PC-9 (cell line): ENCODE measurements around the gene CSF1R. TPM values are rescaled to one million over a fixed set of nuclear protein-coding genes. Genes with fewer than 3 reads are reported as not detected.
A peak's percentile ranks its signal among the peaks of the same experiment; 100 is the strongest.

ENCODE experiments used
- Bru-seq: library from RNA; stranded (reverse); fragments of 400-500 nt; gene quantifications from one replicate; lab custom pipeline; 2021; lab: Mats Ljungman, UMichigan
- BruChase-seq, 2 experiments: library from RNA; stranded (reverse); fragments of 400-500 nt; gene quantifications; one replicate each; lab custom pipeline; 2021; lab: Mats Ljungman, UMichigan
- BruUV-seq: library from RNA; stranded (reverse); fragments of 400-500 nt; replicated peaks from 2 replicates; lab custom pipeline; 2021; lab: Mats Ljungman, UMichigan
- CTCF ChIA-PET: fragments of 300-600 bp; sonication (Branson Sonifier 250); formaldehyde crosslinking; loops from one replicate; lab custom pipeline; 2022; ENCODE audit warnings: antibody characterized with exemption; lab: Charles Lee
- POLR2A ChIA-PET: fragments of 300-600 bp; sonication (Branson Sonifier 250); formaldehyde crosslinking; loops from one replicate; lab custom pipeline; 2022; ENCODE audit warnings: antibody characterized with exemption; ENCODE audit not compliant: unreplicated experiment; lab: Charles Lee
- DNase-seq, 2 experiments: peaks; one replicate each; pipeline versions ENCODE4 v3.0.0 to v3.0.0-alpha.2; 2015 to 2022; ENCODE audit warnings: mixed read lengths in 1 of 2
- H2AFZ ChIP-seq: fragments of 200-600 bp; sonication (generic); 2 replicates; pipeline ENCODE4 v1.8.1; 2017; ENCODE audit warnings: antibody characterized with exemption
- H3F3A ChIP-seq: fragments of 200-600 bp; sonication (generic); 2 replicates; pipeline ENCODE4 v1.8.1; 2017; ENCODE audit warnings: antibody characterized with exemption, mild to moderate bottlenecking, low read depth; ENCODE audit not compliant: insufficient read depth
- H3K27ac ChIP-seq: fragments of 200-600 bp; sonication (generic); 2 replicates; pipeline ENCODE4 v1.6.1; 2016; ENCODE audit warnings: mixed run types
- H3K27me3 ChIP-seq: fragments of 200-600 bp; sonication (generic); 2 replicates; pipeline ENCODE4 v1.6.1; 2016; ENCODE audit warnings: low read depth, mixed run types; ENCODE audit not compliant: insufficient read depth
- H3K36me3 ChIP-seq: fragments of 200-600 bp; sonication (generic); 2 replicates; pipeline ENCODE4 v1.6.1; 2016; ENCODE audit warnings: low read depth, mixed run types
- H3K4me1 ChIP-seq: fragments of 200-600 bp; sonication (generic); replicated peaks from 2 replicates; pipeline ENCODE4 v1.6.1; 2016; ENCODE audit warnings: mixed run types; ENCODE audit not compliant: insufficient read depth
- H3K4me2 ChIP-seq: fragments of 200-600 bp; sonication (generic); 2 replicates; pipeline ENCODE4 v1.6.1; 2017; ENCODE audit warnings: mixed run types
- H3K4me3 ChIP-seq: fragments of 200-600 bp; sonication (generic); 2 replicates; pipeline ENCODE4 v1.6.1; 2016; ENCODE audit warnings: mixed run types
- H3K79me2 ChIP-seq: fragments of 200-600 bp; sonication (generic); 2 replicates; pipeline ENCODE4 v1.6.1; 2017; ENCODE audit warnings: low read depth, mixed run types
- H3K9me2 ChIP-seq: fragments of 200-600 bp; sonication (generic); 2 replicates; pipeline ENCODE4 v1.8.1; 2017; ENCODE audit warnings: mild to moderate bottlenecking; ENCODE audit not compliant: insufficient read depth
- H3K9me3 ChIP-seq: fragments of 200-600 bp; sonication (generic); 2 replicates; pipeline ENCODE4 v1.8.1; 2016; ENCODE audit warnings: low read depth; ENCODE audit not compliant: insufficient read depth
- H4K20me1 ChIP-seq: fragments of 200-600 bp; sonication (generic); 2 replicates; pipeline ENCODE4 v1.8.1; 2017; ENCODE audit not compliant: insufficient read depth
- EZH2 ChIP-seq: fragments of 200-600 bp; sonication (generic); IDR thresholded peaks from 2 replicates; pipeline ENCODE4 v1.8.0; 2017; ENCODE audit warnings: antibody characterized with exemption, low read depth
- intact Hi-C: fragments of 100-400 bp; cut with micrococcal nuclease; formaldehyde crosslinking; loops from one replicate; pipeline ENCODE4 v1.10.0; 2022; ENCODE audit not compliant: unreplicated experiment
- long read RNA-seq: library from polyadenylated mRNA; stranded (forward); transcript quantifications from one replicate; pipeline ENCODE4 v2.0.0, GENCODE V29; 2022
- total RNA-seq: library from RNA; stranded (reverse); gene quantifications from 2 replicates; pipeline ENCODE4 v1.2.3, GENCODE V29; 2021
- TF ChIP-seq, protein P1 (sequence below): fragments of 200-600 bp; sonication (generic); conservative IDR thresholded peaks from 2 replicates; pipeline ENCODE4 v1.6.1; 2017; ENCODE audit warnings: mixed run types, antibody characterized with exemption, mild to moderate bottlenecking, moderate library complexity

Gene CSF1R
- total RNA-seq, result 0.72 and 0.95 TPM in 2 replicates
- Bru-seq, nascent RNA, result percentile 22 among the genes with signal in this experiment
- BruChase-seq, experiment 1, labeled RNA remaining after a 2-hour chase, result percentile 16 among the genes with signal in this experiment
- percentile 22 among the genes with signal in this experiment for BruChase-seq, experiment 2, labeled RNA remaining after a 6-hour chase
- long read RNA-seq, result 0 reads

GRCh38 chr5:150085950-150086715 lies at the start of gene CSF1R:
Gene CSF1R (minus strand): TSS chr5:150086554. CDS start chr5:150086427, 127 bp downstream.
- TF ChIP-seq EZH2, result no peak
- TF ChIP-seq, protein P1, sequence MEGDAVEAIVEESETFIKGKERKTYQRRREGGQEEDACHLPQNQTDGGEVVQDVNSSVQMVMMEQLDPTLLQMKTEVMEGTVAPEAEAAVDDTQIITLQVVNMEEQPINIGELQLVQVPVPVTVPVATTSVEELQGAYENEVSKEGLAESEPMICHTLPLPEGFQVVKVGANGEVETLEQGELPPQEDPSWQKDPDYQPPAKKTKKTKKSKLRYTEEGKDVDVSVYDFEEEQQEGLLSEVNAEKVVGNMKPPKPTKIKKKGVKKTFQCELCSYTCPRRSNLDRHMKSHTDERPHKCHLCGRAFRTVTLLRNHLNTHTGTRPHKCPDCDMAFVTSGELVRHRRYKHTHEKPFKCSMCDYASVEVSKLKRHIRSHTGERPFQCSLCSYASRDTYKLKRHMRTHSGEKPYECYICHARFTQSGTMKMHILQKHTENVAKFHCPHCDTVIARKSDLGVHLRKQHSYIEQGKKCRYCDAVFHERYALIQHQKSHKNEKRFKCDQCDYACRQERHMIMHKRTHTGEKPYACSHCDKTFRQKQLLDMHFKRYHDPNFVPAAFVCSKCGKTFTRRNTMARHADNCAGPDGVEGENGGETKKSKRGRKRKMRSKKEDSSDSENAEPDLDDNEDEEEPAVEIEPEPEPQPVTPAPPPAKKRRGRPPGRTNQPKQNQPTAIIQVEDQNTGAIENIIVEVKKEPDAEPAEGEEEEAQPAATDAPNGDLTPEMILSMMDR, result no peak
- H3K27ac ChIP-seq, result no peak within 1 kb of the TSS
- no peak within 1 kb of the TSS for H3K4me2 ChIP-seq
- POLR2A ChIA-PET, result no interaction called here
- no peaks in the 10 kb centered on the region for H3K4me1 ChIP-seq
- H3K9me3 ChIP-seq, result no peaks in the 10 kb centered on the region
- DNase-seq, result no peak
- H3K36me3 ChIP-seq, result no peaks in the 10 kb centered on the region
- peaks cover 4% of the 10 kb centered on the region; the same call in 1 of the 2 replicates for H3K9me2 ChIP-seq
- H3K27me3 ChIP-seq, result peaks cover 20% of the 10 kb centered on the region; the same call in 1 of the 2 replicates
- H3F3A ChIP-seq, result no peaks in the 10 kb centered on the region
- H3K4me3 ChIP-seq, result no peak within 1 kb of the TSS
- intact Hi-C loops, result no loop called here
- H3K79me2 ChIP-seq, result no peaks in the 10 kb centered on the region
- CTCF ChIA-PET, result no interaction called here
- BruUV-seq, result no TSS peak
- no peak within 1 kb of the TSS for H2AFZ ChIP-seq
- H4K20me1 ChIP-seq, result no peaks in the 10 kb centered on the region

DNA sequence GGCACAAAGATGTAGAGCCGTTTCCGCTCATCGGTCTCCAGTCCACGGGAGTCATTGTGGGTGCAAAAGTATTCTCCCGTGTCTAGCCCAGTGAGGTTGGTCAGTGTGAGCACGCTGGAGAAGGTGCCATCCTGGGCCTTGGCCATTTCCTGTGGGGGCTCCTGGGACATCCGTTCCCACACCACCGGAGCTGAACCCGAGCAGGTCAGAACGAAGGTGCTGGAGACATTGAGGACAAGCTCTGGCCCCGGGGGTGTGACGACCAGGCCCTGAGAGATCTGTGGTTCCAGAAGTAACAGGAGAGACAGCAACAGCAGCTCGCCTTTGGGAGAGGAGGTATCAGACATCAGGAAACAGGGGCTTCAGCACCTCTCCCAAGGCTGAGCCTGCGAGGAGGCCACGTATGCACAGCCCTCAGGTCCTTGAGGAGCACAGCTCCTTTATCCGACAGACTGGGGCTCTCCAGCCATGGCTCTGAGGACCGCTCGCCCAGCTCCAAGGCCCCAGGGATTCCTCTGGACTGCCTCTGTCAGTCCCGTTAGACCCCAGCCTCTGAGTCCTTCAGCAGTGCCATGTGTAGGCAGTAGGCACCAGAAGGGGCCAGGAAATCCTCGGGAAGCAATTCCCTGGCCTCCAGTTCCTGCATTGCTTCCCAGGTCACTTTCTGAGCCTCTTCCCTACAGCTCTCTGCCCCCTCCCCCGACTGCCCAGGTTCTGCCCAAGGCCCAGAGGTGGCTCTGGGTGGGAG lies 49.4 kb upstream of the CSF1R start:
- Histone ChIP-seq H3F3A (no peaks in the 10 kb centered on the region), H3K4me2 (no peak overlapping the region), H3K36me3 (no peaks in the 10 kb centered on the region), H4K20me1 (no peaks in the 10 kb centered on the region), H3K9me3 (no peaks in the 10 kb centered on the region), H2AFZ (no peak overlapping the region), H3K79me2 (no peaks in the 10 kb centered on the region), H3K27ac (no peak overlapping the region), H3K27me3 (no peaks in the 10 kb centered on the region; the same call in 1 of the 2 replicates), H3K9me2 (no peaks in the 10 kb centered on the region), H3K4me1 (no peaks in the 10 kb centered on the region), H3K4me3 (no peak overlapping the region)
- no TSS peak for BruUV-seq
- ChIA-PET CTCF (no interaction called here), POLR2A (no interaction called here)
- no peak for DNase-seq
- intact Hi-C loops, result no loop called here
- TF ChIP-seq EZH2, result no peak
- TF ChIP-seq, protein P1, result no peak

DNA sequence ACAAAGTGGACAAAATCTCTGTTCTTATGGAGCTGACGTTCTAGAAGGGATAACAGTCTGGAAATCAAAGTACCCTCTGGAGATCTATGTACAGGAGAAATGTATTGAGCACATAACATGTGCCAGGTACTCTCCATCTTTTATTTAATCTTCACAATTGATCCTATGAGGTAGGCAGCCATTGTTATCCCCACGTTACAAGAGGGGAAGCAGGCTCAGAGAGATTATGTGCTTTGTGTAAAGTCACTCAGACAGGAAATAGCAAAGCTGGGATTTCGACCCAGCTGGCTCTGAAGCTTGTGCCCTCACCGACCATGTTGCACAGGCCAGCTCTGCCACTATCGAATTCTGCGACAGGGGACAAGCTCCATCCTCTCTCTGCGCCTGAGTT lies 47.8 kb upstream of the CSF1R start:
- H2AFZ ChIP-seq, result no peak overlapping the region
- TF ChIP-seq, protein P1, result no peak
- no peak for TF ChIP-seq EZH2
- no peaks in the 10 kb centered on the region for H4K20me1 ChIP-seq
- H3K9me2 ChIP-seq, result no peaks in the 10 kb centered on the region
- no peaks in the 10 kb centered on the region for H3K4me1 ChIP-seq
- H3K4me3 ChIP-seq, result no peak overlapping the region
- H3F3A ChIP-seq, result no peaks in the 10 kb centered on the region
- ChIA-PET POLR2A (interaction anchor here (0.7 kb wide), 1 partner anchor 112 kb away, joined by 5 read pairs; no protein-coding TSS in a partner anchor), CTCF (no interaction called here)
- no peak overlapping the region for H3K4me2 ChIP-seq
- no peaks in the 10 kb centered on the region for H3K9me3 ChIP-seq
- H3K27me3 ChIP-seq, result no peaks in the 10 kb centered on the region; the same call in 1 of the 2 replicates
- intact Hi-C loops, result loop anchor here (5.0 kb wide), 1 partner anchor 82 kb away; no protein-coding TSS in a partner anchor
- no peaks in the 10 kb centered on the region for H3K36me3 ChIP-seq
- no peaks in the 10 kb centered on the region for H3K79me2 ChIP-seq
- BruUV-seq, result no TSS peak
- DNase-seq, result no peak
- H3K27ac ChIP-seq, result no peak overlapping the region
